Upper lobe of left lung (tissue), 6 donors: ENCODE data around the gene IL3RA. TPM values are rescaled to one million over a fixed set of nuclear protein-coding genes. Genes with fewer than 3 reads are reported as not detected.

Experiments used
- ATAC-seq, 2 donors: fragments of 200-7000 bp; cut with Tn5 transposase; one replicate each; pipeline ENCODE4 v1.9.1; 2022; ENCODE audit warnings: mild to moderate bottlenecking in 2 of 2, moderate library complexity in 2 of 2; ENCODE audit not compliant: low FRiP score in 2 of 2
- DNase-seq, 2 donors: peaks; one replicate each; pipeline ENCODE4 v3.0.0-alpha.2; 2019 to 2020
- H3K27ac ChIP-seq, 4 donors: fragments of 200-600 bp; sonication (generic); one replicate each; pipeline ENCODE4 v1.5.1; 2016 to 2019
- H3K27me3 ChIP-seq, 4 donors: fragments of 200-600 bp; sonication (generic); one replicate each; pipeline ENCODE4 v1.5.1; 2017 to 2019
- H3K36me3 ChIP-seq, 4 donors: fragments of 200-600 bp; sonication (generic); one replicate each; pipeline ENCODE4 v1.5.1; 2016 to 2019
- H3K4me1 ChIP-seq, 4 donors: fragments of 200-600 bp; sonication (generic); one replicate each; pipeline ENCODE4 v1.5.1; 2018 to 2019
- H3K4me3 ChIP-seq, 4 donors: fragments of 200-600 bp; sonication (generic); one replicate each; pipeline ENCODE4 v1.5.1; 2017 to 2019; ENCODE audit warnings: mild to moderate bottlenecking in 2 of 4, moderate library complexity in 1 of 4
- H3K9me3 ChIP-seq, 4 donors: fragments of 200-600 bp; sonication (generic); one replicate each; pipeline ENCODE4 v1.5.1; 2018 to 2019
- EP300 ChIP-seq, 4 donors: sonication (generic); formaldehyde crosslinking; IDR thresholded peaks; one replicate each; pipeline ENCODE4 v1.5.1; 2017; ENCODE audit warnings: antibody characterized with exemption in 4 of 4, control low read depth in 2 of 4
- POLR2A ChIP-seq, 4 donors: fragments of 450-650 bp; IDR thresholded peaks; one replicate each; pipeline ENCODE4 v1.5.1; 2016 to 2017; ENCODE audit warnings: antibody characterized with exemption in 4 of 4, mild to moderate bottlenecking in 2 of 4
- POLR2AphosphoS5 ChIP-seq, 2 donors: sonication (generic); formaldehyde crosslinking; IDR thresholded peaks; one replicate each; pipeline ENCODE4 v1.5.1; 2017; ENCODE audit warnings: antibody characterized with exemption in 2 of 2
- WGBS, 2 donors: methylation state at CpG; one replicate each; pipeline ENCODE4 v1.1.5; 2017 to 2018; 5-methylcytosine and 5-hydroxymethylcytosine counted together
- total RNA-seq, 6 donors: library from RNA; depleted of rRNA in 4 of 6; stranded (reverse); fragments of >200 nt in 4 of 6; gene quantifications; one replicate each; pipeline versions ENCODE4 v1.1.0 to v1.2.1, GENCODE V29; 2016 to 2021
- TF ChIP-seq, protein P1 (sequence below), 6 experiments: fragments of 450-650 bp in 4 of 6; fragments of 200-600 bp in 2 of 6; sonication (generic) in 2 of 6; IDR thresholded peaks; one replicate each; pipeline ENCODE4 v1.5.1; 2016 to 2019; ENCODE audit warnings: antibody characterized with exemption in 6 of 6
- donor health status: DM: no; HTN: no; CAD: no; lungs with moderate emphysema.
- donor health status: DM: no; HTN: yes; CAD: no; lungs with severe emphysema.

Gene IL3RA
- total RNA-seq, 6 donors from 2014 or later: 8.8 to 62.3 (median 31.9) TPM

DNA sequence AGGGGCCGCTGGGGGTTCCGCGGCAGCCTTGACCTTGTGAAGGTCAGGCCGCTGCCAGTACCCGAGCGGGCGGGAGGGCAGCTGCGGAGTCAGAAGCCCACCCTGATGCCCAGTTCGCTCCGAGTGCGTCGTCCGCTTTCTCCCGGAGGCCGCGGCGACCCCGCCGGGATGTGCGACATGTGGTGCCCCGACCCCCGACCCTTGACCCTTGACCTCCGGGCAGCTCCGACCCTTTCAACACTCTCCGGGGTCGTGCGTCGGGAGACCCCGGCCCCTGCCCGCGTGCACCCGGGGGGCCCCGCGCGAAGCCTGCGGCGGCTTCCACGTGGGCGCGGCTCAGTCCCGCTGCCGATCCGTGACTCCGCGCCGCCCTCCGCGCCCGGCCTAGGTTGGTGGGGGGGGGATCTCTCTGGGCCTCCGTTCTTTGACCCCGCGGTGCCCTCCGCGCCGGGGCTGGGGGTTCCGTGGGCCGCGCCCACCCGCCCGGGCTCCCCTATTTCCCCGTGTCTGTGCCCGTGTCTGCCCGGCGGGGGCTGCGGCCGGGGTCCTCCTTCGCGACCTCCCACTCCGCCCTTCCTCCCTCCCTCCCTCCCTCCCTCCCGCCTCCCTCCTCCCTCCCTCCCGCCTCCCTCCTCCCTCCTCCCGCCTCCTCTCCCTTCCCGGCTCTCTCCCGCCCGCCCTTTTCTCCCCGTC lies 55.9 kb downstream of the IL3RA start:
- peak overlapping the region; percentile 93 to 99 (median 98) for H3K27ac ChIP-seq
- no peaks in the 10 kb centered on the region for H3K27me3 ChIP-seq
- peak overlapping the region; percentile 91 to 100 (median 96) for H3K4me3 ChIP-seq
- H3K36me3 ChIP-seq: peaks cover 21 to 38% (median 34%) of the 10 kb centered on the region in 4 donors
- DNase-seq: peak; percentile 62 to 96
- peaks cover 27 to 47% (median 35%) of the 10 kb centered on the region in 4 donors for H3K4me1 ChIP-seq
- ATAC-seq: peak; percentile 70 to 73
- no peaks in the 10 kb centered on the region for H3K9me3 ChIP-seq
- WGBS, 2 donors: 0% methylated on average over 2 to 3 of the region's 76 CpGs
- TF ChIP-seq POLR2AphosphoS5 (IDR thresholded peaks at IDR 0.05) (peak in 1 of 2 donors; percentile 12), EP300 (IDR thresholded peaks at IDR 0.05) (peak in 1 of 4 donors; percentile 43), POLR2A (IDR thresholded peaks at IDR 0.05) (peak in 2 of 4 donors; percentile 42 to 70)
- TF ChIP-seq, protein P1, sequence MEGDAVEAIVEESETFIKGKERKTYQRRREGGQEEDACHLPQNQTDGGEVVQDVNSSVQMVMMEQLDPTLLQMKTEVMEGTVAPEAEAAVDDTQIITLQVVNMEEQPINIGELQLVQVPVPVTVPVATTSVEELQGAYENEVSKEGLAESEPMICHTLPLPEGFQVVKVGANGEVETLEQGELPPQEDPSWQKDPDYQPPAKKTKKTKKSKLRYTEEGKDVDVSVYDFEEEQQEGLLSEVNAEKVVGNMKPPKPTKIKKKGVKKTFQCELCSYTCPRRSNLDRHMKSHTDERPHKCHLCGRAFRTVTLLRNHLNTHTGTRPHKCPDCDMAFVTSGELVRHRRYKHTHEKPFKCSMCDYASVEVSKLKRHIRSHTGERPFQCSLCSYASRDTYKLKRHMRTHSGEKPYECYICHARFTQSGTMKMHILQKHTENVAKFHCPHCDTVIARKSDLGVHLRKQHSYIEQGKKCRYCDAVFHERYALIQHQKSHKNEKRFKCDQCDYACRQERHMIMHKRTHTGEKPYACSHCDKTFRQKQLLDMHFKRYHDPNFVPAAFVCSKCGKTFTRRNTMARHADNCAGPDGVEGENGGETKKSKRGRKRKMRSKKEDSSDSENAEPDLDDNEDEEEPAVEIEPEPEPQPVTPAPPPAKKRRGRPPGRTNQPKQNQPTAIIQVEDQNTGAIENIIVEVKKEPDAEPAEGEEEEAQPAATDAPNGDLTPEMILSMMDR (IDR thresholded peaks at IDR 0.05): peak in 2 of 6 experiments; percentile 4 to 17

DNA sequence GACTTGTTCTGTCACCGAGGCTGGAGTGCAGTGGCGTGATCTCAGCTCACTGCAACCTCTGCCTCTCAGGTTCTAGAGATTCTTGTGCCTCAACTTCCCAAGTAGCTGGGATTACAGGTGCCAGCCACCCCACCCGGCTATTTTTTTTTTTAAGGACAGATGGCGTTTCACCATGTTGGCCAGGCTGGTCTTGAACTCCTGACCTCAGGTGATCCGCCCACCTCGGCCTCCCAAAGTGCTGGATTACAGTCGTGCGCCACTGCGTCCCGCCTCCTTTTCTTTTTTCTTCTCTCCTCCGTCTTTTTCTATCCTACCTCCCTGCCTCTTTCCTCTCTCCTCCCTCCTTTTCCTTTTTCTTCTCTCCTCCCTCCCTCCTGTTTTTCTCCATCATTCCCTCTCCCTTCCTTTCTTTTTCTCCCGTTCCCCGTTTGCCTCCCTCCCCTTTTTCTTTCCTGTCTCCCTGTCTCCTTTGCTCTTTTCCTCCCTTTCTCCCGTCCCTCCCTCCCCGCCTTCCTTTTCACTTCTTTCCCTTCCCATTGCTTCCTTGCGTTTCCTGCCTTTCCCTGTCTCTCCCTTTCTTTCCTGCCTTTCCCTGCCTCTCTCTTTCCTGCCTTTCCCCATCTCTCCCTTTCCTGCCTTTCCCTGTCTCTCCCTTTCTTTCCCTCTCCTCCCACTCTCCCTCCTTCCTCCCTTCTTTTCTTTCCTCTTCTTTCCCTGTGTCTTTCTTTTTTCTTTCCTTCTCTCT lies 57.5 kb downstream of the IL3RA start:
- Histone ChIP-seq H3K27ac (no peak overlapping the region), H3K4me3 (peak overlapping the region in 1 of 4 donors; percentile 91), H3K36me3 (peaks cover 6 to 23% (median 19%) of the 10 kb centered on the region in 4 donors), H3K4me1 (peaks cover 21 to 34% (median 27%) of the 10 kb centered on the region in 4 donors), H3K27me3 (no peaks in the 10 kb centered on the region), H3K9me3 (no peaks in the 10 kb centered on the region)
- 74 to 83% methylated on average over 14 to 16 of the region's 16 CpGs for WGBS, 2 donors
- no peak for TF ChIP-seq EP300 (IDR thresholded peaks at IDR 0.05)
- no peak for TF ChIP-seq POLR2A (IDR thresholded peaks at IDR 0.05)
- no peak for TF ChIP-seq POLR2AphosphoS5 (IDR thresholded peaks at IDR 0.05)
- TF ChIP-seq, protein P1 (IDR thresholded peaks at IDR 0.05): no peak
- ATAC-seq (no peak), DNase-seq (peak in 1 of 2 donors; percentile 5)

DNA sequence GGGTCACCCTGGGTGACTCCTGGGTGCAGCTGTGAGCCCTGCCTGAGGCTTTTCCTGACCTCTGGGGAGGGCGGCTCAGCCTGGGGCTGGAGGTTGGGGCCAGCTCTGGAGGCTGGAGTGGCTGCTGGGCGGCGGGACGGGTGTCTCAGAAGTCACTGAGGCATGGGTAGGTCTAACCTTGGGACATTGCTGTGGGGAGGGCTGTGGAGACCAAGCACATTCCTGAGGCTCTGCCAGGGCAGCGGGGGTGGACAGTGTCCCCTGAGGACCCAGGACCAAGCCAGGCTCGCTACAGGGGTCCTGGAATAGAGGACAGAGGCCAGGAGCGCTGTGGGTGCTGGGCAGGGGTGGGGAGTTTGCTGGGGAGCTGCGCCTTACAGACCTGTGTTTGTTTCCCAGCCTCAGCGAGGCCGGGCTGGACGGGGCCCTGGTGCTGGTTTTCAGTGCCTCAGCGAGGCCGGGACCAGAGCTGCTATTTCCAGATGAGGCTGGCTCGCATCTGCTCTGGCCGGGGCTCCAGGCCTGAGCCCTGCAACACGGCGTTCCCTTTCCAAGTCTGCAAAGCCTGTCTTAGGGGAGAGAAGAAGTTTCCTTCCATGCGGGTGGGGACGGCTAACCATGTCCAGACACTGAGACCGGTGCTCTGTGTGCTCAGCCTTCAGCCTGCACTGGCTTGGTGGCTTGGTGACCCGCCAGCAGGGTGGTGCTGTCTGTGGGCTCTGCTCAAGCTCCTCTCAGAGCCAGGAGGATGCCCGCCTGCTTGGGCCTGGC lies 58.3 kb downstream of the IL3RA start:
- H3K27ac ChIP-seq: peak overlapping the region in 1 of 4 donors; percentile 11
- no peak for ATAC-seq
- no peak for DNase-seq
- H3K36me3 ChIP-seq: peaks cover 0 to 14% (median 10%) of the 10 kb centered on the region in 4 donors
- no peaks in the 10 kb centered on the region for H3K27me3 ChIP-seq
- H3K4me1 ChIP-seq: peaks cover 13 to 25% (median 22%) of the 10 kb centered on the region in 4 donors
- H3K9me3 ChIP-seq: no peaks in the 10 kb centered on the region
- TF ChIP-seq, protein P1 (IDR thresholded peaks at IDR 0.05): no peak
- TF ChIP-seq POLR2A (IDR thresholded peaks at IDR 0.05) (no peak), POLR2AphosphoS5 (IDR thresholded peaks at IDR 0.05) (no peak), EP300 (IDR thresholded peaks at IDR 0.05) (no peak)
- WGBS, 2 donors: 92 to 95% methylated on average over 11 to 22 of the region's 22 CpGs
- H3K4me3 ChIP-seq: no peak overlapping the region

DNA sequence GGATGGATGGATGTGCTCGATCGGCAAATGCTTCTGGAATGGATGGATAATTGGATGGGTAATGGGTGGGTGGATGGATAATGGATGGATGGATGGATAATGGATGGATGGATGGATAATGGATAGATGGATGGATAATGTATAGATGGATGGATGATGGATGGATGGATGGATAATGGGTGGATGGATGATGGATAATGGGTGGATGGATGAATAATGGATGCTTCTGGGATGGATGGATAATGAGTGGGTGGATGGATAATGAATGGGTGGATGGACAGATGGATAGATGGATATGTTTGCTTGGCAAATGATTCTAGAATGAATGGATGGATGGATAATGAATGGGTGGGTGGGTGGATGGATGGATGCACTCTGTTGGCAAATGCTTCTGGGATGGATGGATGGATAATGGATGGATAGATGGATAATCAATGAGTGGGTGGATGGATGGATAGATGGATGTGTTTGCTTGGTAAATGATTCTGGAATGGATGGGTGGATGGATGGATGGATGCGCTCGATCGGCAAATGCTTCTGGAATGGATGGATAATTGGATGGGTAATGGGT lies 59.1 kb downstream of the IL3RA start:
- Histone ChIP-seq H3K9me3 (no peaks in the 10 kb centered on the region), H3K36me3 (peaks cover 0 to 6% (median 3%) of the 10 kb centered on the region in 4 donors), H3K4me3 (no peak overlapping the region), H3K4me1 (peaks cover 5 to 17% (median 14%) of the 10 kb centered on the region in 4 donors), H3K27ac (no peak overlapping the region), H3K27me3 (no peaks in the 10 kb centered on the region)
- no peak for TF ChIP-seq POLR2A (IDR thresholded peaks at IDR 0.05)
- TF ChIP-seq, protein P1 (IDR thresholded peaks at IDR 0.05): no peak
- no peak for TF ChIP-seq EP300 (IDR thresholded peaks at IDR 0.05)
- TF ChIP-seq POLR2AphosphoS5 (IDR thresholded peaks at IDR 0.05): no peak
- DNase-seq: no peak
- no peak for ATAC-seq
- WGBS, 2 donors: 95 to 96% methylated on average over 5 of the region's 5 CpGs
